ENCODE results near the gene SLC22A13. TPM values are rescaled to one million over a fixed set of nuclear protein-coding genes. Genes with fewer than 3 reads are reported as not detected.
A peak's percentile ranks its signal among the peaks of the same experiment; 100 is the strongest.

The SLC22A13 gene
- total RNA-seq, 1 donor from 2014 or later, result 0.97 TPM

- Mint-ChIP-seq H3K27ac (ENCODE audit: unreplicated experiment) (no peak overlapping the region), H3K9me3 (ENCODE audit: low read depth) (no peaks in the 10 kb centered on the region)
Observed at GRCh38 chr3:38276081-38276916, 10.7 kb downstream of the SLC22A13 start.

GRCh38 chr3:38276917-38277630, 11.5 kb downstream of the SLC22A13 start:
- no peak overlapping the region for H3K27ac Mint-ChIP-seq (ENCODE audit: unreplicated experiment)
- H3K27me3 Mint-ChIP-seq (ENCODE audit: low read depth), result no peaks in the 10 kb centered on the region
- no peak for TF ChIP-seq CTCF (IDR thresholded peaks at IDR 0.05)
- no peaks in the 10 kb centered on the region for H3K4me1 Mint-ChIP-seq (ENCODE audit: low read depth)
- H3K9me3 Mint-ChIP-seq (ENCODE audit: low read depth), result no peaks in the 10 kb centered on the region
- H3K36me3 Mint-ChIP-seq (ENCODE audit: low read depth), result peaks cover 33% of the 10 kb centered on the region
- DNase-seq (ENCODE audit: low spot score), result no peak
- H3K4me3 Mint-ChIP-seq (ENCODE audit: unreplicated experiment), result no peak overlapping the region

More at GRCh38 chr3:38276081-38276916, 10.7 kb downstream of the SLC22A13 start:
- Mint-ChIP-seq H3K27me3 (ENCODE audit: low read depth) (no peaks in the 10 kb centered on the region), H3K4me1 (ENCODE audit: low read depth) (no peaks in the 10 kb centered on the region), H3K36me3 (ENCODE audit: low read depth) (peaks cover 29% of the 10 kb centered on the region), H3K4me3 (ENCODE audit: unreplicated experiment) (no peak overlapping the region)
- DNase-seq (ENCODE audit: low spot score), result no peak
- TF ChIP-seq CTCF (IDR thresholded peaks at IDR 0.05), result no peak

GRCh38 chr3:38278841-38279240, 13.2 kb downstream of the SLC22A13 start:
- no peak for TF ChIP-seq CTCF (IDR thresholded peaks at IDR 0.05)
- no peaks in the 10 kb centered on the region for H3K4me1 Mint-ChIP-seq (ENCODE audit: low read depth)
- peaks cover 33% of the 10 kb centered on the region for H3K36me3 Mint-ChIP-seq (ENCODE audit: low read depth)
- H3K9me3 Mint-ChIP-seq (ENCODE audit: low read depth), result no peaks in the 10 kb centered on the region
- no peak overlapping the region for H3K27ac Mint-ChIP-seq (ENCODE audit: unreplicated experiment)
- no peak overlapping the region for H3K4me3 Mint-ChIP-seq (ENCODE audit: unreplicated experiment)
- no peak for DNase-seq (ENCODE audit: low spot score)
- H3K27me3 Mint-ChIP-seq (ENCODE audit: low read depth), result no peaks in the 10 kb centered on the region

- Mint-ChIP-seq H3K9me3 (ENCODE audit: low read depth) (no peaks in the 10 kb centered on the region), H3K4me3 (ENCODE audit: unreplicated experiment) (no peak within 1 kb of the TSS), H3K27me3 (ENCODE audit: low read depth) (no peaks in the 10 kb centered on the region), H3K36me3 (ENCODE audit: low read depth) (peaks cover 27% of the 10 kb centered on the region), H3K27ac (ENCODE audit: unreplicated experiment) (no peak within 1 kb of the TSS), H3K4me1 (ENCODE audit: low read depth) (no peaks in the 10 kb centered on the region)
- no peak for DNase-seq (ENCODE audit: low spot score)
- TF ChIP-seq CTCF (IDR thresholded peaks at IDR 0.05), result peak; percentile 29
Observed at GRCh38 chr3:38281895-38282686, 16.5 kb downstream of the SLC22A13 start, which contains the start of gene SLC22A14. TSS of gene SLC22A14 (plus strand) at chr3:38282294. CDS start at chr3:38306027, 23,733 bp downstream.
